Neural progenitor cell (in vitro differentiated cells): Measurements from ENCODE around the gene PTDSS2.

Source experiments
- EZH2 ChIP-seq: fragments of 200-600 bp; sonication (generic); IDR thresholded peaks from 2 replicates; pipeline ENCODE4 v1.6.1; 2017; ENCODE audit warnings: antibody characterized with exemption, mild to moderate bottlenecking, moderate library complexity
- EZH2phosphoT487 ChIP-seq: fragments of 200-600 bp; sonication (generic); IDR thresholded peaks from 2 replicates; pipeline ENCODE4 v1.6.1; 2017; ENCODE audit warnings: antibody characterized with exemption
- TF ChIP-seq, protein P1 (sequence below): fragments of 200-600 bp; sonication (generic); IDR thresholded peaks from 2 replicates; pipeline ENCODE4 v1.5.1; 2017; ENCODE audit warnings: antibody characterized with exemption, mild to moderate bottlenecking

DNA sequence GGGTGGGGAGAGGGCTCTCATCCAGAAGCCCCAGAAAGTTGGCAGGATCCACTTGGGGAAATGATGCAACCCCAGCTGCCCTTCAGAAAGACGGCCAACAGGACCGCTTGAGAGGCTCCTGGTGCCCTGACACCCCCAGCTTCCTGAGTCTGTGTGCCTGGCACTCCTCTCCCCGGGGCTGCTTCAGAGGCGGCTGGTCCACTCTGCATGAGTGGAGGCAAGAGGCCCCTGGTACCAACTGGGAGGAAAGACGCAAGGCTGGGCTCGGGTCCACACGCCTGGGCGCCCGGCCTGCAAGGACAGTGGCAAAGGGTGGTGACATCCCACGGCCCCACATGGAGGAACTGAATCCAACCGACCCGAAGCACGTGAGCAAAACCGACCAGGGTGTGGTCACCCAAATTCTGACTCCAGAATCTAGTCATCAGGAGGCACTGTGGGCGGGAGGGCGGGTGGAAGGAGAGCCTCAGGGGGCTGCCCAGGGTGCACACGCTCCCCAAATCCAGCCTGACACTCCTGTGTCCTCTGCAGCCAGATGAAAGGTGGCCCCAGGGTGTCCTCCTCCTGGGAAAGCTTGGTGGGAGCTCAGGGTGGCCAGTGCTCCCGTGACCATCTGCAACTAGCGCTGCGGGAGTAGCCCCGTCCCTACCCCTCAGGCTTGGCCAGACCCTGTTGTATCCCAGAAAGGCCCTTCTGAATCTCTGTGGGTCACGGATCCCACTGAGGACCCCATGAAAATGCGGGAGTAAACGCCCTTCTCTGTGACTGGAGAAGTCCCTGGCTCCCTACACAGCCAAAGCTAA lies 53.3 kb downstream of the PTDSS2 start:
- TF ChIP-seq, protein P1, sequence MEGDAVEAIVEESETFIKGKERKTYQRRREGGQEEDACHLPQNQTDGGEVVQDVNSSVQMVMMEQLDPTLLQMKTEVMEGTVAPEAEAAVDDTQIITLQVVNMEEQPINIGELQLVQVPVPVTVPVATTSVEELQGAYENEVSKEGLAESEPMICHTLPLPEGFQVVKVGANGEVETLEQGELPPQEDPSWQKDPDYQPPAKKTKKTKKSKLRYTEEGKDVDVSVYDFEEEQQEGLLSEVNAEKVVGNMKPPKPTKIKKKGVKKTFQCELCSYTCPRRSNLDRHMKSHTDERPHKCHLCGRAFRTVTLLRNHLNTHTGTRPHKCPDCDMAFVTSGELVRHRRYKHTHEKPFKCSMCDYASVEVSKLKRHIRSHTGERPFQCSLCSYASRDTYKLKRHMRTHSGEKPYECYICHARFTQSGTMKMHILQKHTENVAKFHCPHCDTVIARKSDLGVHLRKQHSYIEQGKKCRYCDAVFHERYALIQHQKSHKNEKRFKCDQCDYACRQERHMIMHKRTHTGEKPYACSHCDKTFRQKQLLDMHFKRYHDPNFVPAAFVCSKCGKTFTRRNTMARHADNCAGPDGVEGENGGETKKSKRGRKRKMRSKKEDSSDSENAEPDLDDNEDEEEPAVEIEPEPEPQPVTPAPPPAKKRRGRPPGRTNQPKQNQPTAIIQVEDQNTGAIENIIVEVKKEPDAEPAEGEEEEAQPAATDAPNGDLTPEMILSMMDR: no peak
- no peak for TF ChIP-seq EZH2phosphoT487
- no peak for TF ChIP-seq EZH2
